KG1 (cell line): ENCODE data around the gene KRT77.
"Not testable (repeated sequence)": the region's sequence is repeated elsewhere in the genome, so short reads cannot be mapped to it uniquely, and the experiment has no call there.

Source experiments
- DNase-seq: peaks from one replicate; lab custom pipeline; 2025; lab: John Stamatoyannopoulos, UW

KRT77 gene

DNA sequence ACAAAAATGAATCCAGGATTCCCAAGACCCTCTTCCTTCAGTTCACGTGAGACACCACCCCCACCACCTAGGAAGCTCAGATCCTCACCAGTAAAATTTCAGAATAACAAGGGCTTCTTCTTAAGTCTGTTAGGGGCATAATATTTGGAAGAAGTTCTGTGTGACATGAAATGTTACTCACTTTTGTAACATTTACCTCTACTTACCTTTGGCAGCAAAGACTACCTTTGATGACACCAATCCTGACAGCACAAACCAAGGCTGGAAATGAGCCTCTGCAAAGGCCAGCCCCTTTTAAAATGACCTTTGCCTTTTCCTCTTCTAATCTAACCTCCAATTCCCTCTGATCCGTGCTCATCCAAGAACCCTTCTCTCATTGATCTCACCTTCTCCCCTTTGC, 19.4 kb upstream of the KRT77 start:
- no peak for DNase-seq

DNA sequence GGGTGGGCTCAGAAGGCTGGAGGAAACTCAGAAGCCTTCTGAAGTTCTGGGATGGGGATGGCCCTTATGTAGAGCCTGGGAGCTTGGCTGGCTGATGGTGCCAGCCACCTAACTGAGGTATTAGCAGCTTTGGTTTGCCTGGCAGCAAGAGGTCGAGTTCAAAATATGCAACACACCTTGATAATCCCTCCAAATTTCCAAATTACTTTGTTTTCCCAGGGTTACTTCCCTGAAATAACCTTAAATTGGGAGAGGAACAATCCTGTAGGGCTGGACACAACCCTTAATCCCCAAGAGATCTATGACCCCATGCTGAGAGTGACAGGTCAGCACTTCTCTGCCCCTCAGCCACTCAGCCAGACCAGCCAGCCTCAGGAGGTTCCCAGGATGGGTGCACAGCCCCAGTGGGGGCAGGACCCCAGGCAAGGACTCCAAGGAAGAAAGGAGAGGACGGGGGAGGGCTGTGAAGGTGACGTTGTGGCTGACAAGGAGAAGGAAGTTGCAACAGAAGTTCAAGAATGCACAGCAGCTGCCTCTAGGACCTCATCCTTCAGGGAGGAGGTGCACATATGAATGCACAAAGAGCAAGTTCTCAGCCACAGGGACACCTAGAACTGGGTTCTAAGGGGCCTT, 18.6 kb upstream of the KRT77 start:
- DNase-seq: no peak

DNA sequence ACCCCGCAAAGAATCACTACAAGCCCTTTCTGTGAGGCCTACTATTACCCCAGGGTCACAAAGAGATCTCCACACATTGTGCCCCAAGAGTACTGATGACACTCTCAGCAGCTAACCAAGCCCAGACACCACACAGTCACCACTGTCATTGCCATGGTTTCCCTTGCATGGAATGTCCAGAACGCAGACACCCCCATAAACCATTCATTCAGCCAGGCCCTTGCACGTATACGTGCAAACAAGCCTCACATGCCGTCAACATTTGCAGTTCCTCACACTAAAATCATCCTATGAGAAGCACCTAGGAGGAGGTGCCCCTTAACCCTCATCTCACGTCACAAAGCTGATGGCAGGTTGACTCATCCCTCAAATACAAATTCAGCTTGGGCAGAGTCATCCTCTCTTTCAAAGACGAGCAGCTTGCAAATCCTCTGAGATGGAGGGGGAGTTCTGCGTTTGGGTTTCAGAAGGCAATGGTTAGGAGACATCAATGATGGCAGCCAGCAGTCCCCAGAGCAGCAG, 17.1 kb upstream of the KRT77 start:
- DNase-seq: no peak

DNA sequence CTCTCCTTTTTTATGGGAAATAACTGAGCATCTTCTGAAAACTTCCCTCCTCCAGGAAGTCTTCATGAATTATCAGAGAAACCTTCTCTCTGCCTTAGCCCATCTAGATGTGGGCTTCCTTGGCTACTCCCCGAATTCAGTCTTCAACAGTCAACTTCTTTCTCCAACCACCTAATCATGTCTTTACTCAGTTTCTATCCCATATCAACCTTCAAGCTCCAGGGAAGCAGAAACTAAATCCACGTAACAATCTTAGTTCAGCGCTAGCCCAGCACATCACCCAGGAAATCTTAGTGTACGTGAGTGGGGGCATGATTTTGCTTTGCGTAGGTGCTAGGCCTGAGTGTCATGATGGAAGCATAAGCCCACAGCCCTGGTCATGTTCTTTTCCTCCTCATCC, 12.7 kb upstream of the KRT77 start:
- DNase-seq: no peak

DNA sequence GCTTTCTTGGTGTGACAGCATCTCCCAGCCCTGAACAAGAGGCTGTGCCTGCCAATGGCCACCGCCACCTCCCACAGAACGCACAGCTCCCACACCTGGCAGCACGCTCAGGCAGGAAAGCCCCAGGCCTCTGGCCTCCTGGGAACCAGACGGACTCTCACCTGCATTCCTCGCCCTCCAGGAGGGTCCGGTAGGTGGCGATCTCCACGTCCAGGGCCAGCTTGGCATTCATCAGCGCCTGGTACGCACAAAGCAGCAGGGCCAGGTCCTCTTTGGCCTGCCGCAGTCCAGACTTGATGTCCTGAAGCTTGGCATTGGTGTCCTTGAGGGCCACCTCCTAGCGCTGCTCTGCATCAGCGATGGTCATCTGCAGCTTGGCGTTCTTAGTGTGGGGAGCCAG, 12.1 kb upstream of the KRT77 start:
- DNase-seq: no peak

DNA sequence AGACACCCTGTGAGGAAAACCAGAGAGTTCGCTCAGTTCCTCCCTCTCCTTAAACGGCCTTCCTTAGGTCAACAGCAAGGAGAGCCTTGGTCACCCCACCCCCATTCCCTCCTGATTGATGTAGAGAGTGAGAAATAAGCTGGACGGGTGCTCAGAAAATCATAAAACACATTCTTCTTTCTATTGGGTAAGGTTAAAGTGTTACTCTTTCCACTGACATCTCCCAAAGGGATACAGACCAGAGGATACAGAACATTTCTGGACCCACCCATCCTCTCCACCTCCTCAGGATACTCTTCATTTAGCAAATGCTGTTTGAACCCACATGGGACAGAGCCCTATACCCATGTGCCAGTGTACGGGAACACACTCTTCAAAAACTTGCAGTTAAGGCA, 11.6 kb upstream of the KRT77 start:
- no peak for DNase-seq

DNA sequence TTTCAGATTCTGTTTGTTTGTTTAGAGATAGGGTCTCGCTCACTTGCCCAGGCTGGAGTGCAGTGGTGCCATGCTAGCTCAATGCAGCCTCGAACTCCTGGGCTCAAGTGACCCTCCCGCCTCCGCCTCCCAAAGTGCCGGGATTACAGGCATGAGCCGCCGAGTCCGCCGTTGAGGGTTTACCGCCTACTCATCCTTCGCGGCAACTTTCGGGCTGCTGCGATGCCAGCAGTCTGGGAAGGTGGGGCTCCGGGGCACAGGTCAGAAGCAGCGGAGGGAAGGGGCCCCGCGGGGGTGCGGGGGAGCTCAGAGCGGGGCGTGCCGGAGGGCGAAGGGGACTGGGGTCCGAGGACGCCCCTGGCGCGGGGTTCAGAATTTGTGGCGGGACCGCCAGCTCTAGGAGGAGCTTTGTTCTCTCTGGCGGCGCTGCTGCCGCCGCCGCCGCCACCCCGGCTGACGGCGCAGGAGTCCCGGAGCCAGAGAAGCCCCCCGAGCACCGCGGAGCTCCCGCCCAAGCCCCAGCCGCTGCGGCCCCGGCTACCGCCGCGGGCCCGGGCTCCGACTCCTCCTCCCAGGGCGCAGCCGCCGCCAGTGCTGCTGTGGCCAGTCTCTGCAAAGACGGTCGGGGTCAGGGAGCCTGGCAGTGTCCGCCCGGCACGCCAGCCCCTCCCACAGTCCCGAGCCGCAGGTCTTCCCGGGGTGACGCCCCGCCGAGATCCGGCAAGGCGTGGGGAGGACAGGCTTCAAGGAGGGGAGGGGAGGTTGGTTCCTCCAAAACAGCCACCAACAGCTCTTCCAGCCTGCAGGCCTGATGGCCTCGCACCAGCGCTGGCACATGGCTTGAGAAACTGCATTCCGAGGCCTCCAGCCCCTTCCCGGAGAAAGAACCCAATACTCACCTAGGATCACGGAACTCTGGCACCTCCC, 10.9 kb upstream of the KRT77 start:
- no peak for DNase-seq

DNA sequence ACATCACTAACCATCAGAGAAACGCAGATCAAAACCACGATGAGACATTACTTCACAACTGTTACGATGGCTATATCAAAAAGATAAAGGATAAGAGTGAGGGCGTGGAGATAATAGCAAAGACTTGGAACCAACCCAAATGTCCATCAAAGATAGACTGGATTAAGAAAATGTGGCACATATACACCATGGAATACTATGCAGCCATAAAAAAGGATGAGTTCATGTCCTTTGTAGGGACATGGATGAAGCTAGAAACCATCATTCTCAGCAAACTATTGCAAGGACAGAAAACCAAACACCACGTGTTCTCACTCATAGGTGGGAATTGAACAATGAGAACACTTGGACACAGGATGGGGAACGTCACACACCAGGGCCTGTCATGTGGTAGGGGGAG, 8.8 kb upstream of the KRT77 start:
- DNase-seq: not testable (repeated sequence)

DNA sequence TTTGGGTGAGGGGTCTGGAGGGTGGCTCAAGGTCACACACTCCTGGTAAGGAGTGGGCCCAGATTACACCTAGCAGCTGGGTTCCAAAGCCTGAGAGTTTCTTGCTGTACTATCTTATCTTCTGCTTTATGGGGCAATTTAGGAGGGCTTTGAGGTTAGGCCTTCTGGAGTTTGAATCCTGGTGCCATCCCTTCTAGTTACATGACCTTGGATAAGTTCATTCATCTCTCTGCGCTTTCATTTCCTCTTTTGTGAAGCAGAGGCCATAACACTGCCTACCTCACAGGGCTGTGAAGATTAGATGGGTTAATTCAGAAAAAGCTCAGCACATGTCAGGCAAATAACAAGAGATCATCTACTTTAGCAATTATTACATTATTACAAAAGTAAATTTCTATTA, 7.4 kb upstream of the KRT77 start:
- DNase-seq: no peak

DNA sequence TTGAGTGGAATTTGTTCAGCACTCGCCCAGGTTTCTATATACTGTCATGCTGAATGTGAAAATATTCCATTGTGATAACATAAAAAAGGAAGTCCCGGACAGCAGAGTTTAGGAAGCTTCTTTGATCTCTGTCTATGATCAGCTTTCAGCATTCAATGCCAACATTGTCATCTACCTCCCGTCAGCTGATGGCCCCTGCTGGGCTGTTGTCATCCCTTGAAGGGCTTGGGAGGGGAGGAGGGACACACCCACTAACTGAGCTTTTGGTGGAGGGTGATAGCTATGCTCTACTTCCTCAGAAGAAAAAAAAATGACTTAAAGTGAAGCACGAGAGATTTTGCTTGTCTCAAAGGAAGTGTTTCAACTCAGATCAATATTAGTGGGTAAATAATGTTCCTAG, 4.7 kb upstream of the KRT77 start:
- DNase-seq: no peak

DNA sequence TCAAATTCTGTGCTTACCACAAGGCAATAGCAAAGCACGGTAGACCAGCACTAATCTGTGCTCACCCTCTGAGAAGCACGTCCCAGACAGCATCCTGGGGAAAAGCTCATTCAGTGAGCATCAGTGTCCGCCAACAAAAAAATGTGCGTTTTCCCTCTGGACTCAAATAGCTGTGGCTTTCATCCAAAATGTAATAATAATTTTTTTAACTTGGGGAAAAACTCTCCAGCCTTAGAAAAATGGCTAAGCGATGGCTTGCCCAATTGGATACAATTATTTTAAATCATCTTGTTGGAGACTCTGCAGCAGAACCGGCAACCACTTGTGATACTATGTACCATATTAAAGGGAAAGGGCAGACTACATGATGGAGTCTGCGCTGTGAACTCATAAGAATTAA, 1.1 kb upstream of the KRT77 start:
- DNase-seq: no peak

DNA sequence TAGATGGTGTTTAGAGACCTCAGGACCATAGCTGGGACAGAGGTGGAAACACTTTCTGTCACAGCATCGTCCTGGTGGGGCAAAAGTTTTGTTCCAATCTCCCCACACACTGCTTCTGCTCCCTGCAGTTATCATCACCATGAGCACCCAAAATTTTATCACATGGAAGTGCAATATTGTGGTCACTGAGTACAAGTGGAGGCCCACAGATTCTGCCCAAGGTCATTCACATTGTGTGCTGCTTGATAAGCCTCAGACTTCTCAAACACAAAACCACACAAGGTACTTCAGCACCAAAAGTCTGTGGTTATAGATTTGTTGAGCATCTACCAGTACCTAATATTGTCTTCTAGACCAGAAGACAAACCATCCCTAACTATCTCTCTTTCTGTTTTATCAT, 554 bp upstream of the KRT77 start:
- no peak for DNase-seq

DNA sequence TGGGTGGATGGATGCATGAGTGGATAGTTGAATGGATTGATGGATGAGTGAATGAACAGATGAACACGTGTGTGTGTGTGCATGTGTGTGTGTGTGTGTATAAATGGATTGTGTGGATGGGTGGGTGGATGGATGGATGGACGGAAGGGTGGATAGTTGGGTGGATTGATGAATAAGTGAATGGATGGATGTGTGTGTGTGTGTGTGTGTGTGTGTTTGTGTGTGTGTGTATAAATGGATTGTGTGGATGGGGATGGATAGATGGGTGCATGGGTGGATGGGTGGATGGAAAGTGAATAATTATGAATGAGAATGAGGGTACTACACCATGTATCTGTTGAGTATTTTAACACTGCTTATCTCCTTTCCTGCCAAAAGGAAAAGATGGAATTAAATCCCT, 986 bp downstream of the KRT77 start:
- no peak for DNase-seq

DNA sequence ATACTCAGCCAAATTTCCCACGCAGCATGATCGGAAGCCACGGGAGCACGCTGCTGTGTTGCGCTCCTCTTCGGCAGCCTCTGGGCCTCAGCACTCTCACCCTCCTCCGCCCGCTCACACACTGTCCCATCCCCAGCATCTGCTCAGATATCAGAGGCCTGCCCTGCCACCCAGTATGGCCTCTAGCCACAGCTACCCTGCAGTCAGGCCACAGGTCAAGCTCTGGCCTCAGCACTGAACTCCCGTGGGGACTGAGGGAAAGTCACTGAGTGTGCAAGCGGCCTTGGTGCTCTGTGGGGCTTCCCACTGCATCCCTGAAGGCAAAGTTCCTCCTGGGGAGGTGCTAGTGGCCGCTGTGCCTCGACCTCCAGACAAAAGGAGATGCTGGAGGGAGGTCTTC, 2.0 kb downstream of the KRT77 start:
- no peak for DNase-seq

DNA sequence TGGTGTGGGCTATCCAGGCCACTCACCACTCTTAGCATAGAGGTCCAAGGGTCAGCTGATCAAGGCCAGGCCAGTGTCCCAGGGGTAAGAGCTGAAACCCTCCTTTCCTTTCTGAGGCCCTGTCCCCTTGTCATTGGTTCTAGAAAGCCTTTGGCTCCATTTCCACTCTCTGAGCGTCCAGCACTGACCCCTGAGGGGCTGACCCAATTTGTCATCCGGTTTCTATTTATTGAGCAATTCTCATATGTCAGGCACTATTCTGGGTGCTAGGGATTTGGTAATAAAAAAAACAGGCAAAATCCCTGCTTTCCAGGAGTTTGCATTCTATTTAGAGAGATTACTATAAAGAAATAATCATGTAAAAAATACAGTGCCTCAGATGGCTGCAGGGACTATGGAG, 3.4 kb downstream of the KRT77 start:
- DNase-seq: no peak

DNA sequence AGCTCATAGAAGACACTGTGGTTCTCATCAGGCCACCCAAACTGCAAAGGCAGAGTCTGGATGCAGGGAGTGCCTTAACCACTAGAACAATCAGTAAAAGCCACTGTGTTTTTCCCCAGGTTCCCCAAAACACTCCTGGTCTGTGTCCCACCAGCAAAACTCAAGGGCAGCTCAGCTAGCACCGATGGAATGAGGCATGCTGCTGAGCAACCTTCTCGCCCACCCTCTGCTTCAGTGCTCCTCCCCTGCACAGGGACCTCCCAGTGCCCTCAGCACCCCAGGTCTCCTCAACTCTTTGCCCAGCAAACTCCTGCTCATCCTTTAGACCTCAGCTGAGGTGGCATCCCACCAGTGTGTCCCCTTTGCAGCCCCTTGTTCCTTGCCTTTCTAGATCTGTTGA, 4.0 kb downstream of the KRT77 start:
- DNase-seq: no peak

DNA sequence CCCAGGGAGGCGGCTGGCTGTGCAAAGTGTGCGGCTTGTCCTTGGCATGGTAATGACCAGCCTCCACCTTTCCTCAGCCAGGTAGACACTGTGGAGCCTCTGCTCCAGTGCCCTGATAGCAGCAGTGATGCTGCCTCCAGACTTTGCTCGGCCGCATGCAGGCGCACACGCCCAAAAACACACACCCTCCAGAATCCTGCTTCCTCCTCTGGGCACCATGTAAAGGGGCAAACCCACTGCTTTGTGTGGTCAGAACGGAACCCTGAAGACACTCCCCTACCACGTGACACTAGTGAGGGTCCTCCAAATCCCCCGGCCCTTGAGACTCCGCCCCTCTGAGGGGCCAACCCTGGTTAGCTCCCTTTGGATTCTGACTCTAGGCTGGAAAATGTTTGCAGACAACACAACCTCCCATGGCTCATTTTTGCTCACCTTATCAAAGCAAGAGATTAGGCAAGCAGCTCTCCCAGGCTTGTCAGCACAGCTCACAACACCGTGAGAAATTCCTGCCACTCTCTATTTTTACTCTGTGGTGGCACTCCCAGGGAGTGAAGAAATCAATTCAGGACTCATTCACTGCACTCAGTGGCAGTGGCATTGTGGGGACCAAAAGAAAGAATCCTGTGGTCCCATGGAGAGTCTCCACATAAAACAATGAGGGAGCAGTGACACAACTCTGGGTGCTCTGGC, 4.5 kb downstream of the KRT77 start:
- DNase-seq: no peak

DNA sequence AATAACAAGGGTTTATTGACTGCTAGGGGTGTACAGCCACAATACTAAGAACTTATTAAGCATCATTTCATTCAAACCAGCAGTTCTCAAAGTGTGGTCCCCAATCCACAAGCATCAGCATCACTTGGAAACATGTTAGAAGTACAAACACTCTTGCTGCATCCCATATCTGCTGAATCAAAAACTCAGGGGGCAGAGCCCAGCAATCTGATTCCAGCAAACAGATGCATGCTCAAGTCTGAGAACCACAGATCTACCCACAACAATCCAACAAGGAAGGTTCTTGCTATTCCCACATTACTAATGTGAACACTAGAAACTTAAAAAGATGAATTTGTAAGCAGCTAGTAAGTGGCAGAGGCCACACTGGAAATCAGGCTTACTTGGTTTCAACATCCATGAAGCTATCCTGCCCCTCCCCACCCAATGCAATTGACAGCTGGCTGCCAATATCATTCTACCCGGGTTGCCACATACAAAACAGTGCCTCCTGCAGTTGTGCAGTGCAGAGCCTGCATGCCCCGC, 6.2 kb downstream of the KRT77 start:
- DNase-seq: no peak

DNA sequence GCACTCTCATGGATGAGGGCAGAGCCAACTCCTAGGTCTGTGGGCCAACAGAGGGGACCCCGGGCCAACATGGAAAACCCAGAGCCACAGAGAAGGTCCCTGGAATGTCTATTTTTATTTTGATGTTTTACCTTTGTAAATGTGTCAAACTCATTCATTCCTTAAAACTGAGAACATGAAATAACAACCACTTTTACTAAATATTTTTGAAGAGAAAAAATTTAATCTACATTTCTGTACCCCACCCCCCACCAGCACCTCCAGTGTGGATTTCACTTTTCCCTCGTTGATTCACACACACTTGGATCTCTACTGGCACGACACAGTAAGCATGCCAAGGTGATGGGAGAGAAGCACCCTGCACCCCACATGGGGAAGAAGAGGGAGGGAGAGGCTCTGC, 6.7 kb downstream of the KRT77 start:
- no peak for DNase-seq

DNA sequence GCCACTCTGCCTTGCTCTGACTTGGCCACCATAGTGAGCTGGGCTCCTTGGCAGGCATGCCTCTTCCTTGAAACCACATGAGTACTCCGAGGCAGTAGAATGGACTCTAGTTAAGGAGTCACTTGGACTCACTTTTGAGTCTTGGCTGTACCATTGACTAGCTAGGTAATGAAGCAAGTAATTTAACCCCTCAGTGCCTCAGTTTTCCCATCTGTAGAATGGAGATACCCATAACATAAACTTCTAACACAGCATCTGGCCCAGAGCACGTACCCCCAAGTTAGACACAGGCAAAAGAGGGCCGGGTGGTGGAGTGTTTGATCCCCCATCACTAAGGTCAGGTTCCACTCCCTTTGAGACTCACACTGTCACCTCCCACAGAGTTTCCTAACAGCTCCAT, 8.3 kb downstream of the KRT77 start:
- no peak for DNase-seq

DNA sequence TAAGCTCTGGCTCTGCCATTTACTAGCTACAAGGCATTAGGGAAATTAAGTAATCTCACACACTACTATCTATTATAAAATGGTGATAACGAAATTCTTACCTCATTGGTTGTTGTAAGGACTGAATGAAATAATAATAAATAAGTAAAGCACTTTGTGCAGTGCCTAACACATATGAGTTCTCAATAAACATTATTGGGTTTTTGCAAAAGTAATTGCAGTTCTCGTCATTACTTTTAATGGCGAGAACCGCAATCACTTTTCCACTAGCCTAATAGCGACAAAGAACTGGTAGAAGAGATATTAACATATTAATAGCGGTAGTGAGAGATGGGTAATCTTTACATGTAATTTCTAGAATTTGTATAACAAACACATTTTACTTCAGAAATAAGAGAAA, 9.2 kb downstream of the KRT77 start:
- DNase-seq: no peak

DNA sequence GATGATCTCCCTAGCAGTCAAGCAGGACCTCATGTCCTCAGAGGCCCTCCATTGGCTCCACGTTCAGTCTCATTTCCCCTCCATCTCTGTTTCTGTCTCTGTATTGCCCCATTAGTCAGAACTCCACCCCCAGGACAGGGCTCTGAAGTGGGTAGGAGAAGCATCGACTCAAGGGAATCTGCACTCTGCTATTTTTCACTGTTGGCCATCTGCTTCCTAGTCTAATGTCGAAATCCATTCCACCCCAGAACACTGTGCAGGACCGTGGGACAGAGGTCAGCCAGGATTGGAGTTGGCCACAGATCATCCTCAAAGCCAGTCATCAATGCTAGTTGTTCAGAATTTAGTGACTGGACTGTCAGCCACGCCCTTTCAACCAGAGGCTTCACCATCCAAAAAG, 10.1 kb downstream of the KRT77 start:
- no peak for DNase-seq

DNA sequence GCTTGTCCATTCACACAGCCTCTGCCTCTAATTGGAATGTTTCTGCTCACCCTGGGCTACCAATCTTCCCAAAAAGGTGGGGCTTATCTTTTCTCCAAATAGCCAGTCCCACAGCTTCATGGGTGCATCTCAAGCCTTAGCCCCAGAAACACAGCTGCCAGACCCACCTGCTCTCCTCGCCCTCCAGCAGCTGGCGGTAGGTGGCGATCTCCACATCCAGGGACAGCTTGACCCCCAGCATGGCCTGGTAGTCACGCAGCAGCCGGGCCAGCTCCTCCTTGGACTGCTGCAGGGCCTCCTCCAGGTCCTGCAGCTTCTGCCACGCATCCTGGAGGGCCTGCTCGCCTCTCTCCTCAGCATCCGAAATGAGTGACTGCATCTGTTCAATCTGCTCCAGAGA, 11.1 kb downstream of the KRT77 start:
- DNase-seq: no peak
